NCI-H446 (cell line): Measurements from ENCODE around the gene SLC16A5.
"Not testable (repeated sequence)": the region's sequence is repeated elsewhere in the genome, so short reads cannot be mapped to it uniquely, and the experiment has no call there.

Experiments
- DNase-seq, 2 experiments: peaks; one replicate each; lab custom pipeline; 2025; lab: John Stamatoyannopoulos, UW

Gene SLC16A5

GRCh38 chr17:75064460-75064859 is 23.3 kb upstream of the SLC16A5 start:
- DNase-seq, result no peak

GRCh38 chr17:75064867-75065561 is 22.7 kb upstream of the SLC16A5 start:
- no peak for DNase-seq

DNA sequence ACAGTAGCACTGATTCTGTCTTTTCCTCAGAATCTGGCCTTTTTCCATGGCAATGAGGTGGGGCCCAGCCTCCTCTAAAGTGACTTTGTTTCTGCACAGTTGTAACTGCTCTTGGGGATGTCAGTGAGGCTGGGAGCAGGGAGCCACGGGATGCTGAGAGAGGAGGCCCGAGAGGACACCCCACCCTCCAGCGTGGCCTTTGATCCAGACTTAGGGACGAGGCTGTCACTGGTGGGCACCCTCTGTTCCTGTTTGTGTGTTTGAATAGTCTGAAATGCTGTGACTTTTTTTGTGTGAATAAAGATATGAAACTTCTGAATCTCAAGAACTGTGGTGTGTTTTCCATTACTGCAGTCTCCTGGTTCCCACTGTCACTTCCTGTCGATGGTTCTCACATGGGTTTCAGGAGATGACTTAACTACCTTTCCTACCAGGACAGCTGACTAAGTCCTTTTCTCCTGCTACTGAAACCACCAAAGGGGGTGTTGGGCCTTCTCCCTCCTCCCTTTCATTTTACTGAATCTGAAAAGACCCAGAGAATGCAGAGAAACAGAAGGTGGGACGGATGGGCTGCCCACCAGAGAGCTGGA is 22.1 kb upstream of the SLC16A5 start:
- no peak for DNase-seq

DNA sequence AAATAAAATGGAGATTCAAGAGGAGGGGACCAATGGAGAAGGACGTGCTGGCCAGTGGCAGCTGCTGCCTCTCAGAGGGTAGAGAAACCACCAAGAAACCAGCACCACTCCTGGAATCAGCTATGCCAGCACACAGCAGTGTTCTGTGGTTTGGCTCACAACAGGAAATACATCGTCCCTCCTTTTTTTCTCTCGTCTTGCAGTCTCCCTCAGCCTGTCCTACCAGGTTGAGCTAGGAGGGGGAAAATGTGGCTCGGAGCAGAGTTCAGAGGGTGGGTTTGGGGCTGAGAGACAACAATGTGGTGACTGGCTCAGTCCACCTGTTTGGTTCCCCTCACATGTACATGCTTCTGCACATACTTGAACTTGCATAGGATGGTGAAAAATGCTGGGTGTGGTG is 19.9 kb upstream of the SLC16A5 start:
- no peak for DNase-seq

DNA sequence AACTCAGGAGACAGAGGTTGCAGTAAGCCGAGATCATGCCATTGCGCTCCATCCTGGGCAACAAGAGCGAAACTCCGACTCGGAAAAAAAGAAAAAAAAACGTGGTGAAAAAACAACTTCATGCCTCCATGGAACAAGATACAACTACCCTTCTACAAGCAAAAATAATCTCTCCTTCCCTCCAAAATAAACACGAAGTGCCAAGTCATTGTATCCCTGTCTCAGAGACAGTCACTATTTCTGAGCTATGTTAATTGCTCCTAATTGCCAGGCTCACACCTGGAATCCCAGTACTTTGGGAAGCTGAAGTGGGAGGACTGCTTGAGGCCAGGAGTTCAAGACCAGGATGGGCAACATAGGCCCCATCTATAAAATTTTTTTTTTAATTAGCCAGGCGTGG is 19.0 kb upstream of the SLC16A5 start:
- DNase-seq, result no peak

DNA sequence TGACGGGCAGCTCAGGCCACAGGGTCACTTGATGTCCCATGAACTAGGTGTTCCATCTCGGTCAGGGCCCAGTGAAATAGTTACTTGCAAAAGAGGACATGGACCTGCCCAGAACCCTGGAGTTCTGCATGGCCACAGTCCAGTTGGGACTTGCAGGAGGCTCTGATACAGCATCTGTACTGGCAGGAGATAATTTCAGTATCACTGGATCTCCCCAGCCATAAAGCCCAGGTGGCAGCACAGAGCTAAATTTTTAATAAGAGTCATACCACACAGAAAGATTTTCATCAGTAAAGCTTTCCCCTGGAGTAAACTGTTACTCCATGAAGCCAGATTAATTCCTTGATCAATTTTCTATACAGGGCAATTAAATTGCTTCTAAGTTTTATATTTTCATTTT is 18.0 kb upstream of the SLC16A5 start:
- no peak for DNase-seq

DNA sequence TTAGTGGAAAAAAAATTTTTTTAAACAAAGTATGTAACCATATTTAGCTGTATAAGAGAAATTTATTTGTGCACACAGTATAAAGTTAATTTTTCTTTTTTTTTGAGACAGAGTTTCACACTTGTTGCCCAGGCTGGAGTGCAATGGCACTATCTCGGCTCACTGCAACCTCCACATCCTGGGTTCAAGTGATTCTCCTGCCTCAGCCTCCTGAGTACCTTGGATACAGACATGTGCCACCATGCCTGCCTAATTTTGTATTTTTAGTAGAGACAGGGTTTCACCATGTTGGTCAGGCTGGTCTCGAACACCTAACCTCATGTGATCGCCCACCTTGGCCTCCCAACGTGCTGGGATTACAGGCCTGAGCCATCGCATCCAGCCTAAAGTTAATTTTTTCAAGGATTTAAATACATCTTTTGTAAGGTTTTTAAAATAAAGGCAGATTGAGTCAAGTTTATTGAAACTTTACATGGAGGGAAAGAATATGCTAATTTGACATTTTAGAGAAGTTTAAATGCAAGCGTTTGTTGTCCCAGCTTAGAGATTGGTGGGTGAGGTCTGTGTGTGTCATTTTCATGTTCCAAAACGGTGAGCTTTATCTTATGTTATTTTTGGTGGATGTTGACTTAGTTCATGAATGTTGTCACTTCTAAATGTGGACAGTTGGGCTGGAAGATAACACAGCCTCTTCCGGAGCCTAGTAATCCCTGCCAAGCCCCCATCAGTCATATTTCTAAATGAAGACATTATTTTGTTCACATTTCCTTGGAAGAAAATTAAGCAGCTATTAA is 16.1 kb upstream of the SLC16A5 start:
- not testable (repeated sequence) for DNase-seq

DNA sequence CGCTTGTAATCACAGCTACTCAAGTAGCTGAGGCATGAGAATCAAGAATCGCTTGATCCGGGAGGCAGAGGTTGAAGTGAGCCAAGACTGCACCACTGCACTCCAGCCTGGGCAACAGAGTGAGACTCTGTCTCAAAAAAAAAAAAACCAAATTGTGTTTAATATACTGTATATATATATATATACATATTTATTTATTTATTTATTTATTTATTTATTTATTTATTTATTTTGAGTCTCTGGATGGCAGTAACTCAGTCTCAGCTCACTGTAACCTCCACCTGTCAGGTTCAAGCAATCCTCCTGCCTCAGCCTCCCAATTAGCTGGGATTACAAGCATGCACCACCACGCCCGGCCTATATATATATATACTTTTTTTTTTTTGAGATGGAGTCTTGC is 14.8 kb upstream of the SLC16A5 start:
- not testable (repeated sequence) for DNase-seq

GRCh38 chr17:75073618-75074047 is 14.1 kb upstream of the SLC16A5 start:
- no peak for DNase-seq

- no peak for DNase-seq
Measured at GRCh38 chr17:75074532-75074931, 13.2 kb upstream of the SLC16A5 start.

GRCh38 chr17:75075597-75076336 is 12.0 kb upstream of the SLC16A5 start:
- no peak for DNase-seq

DNA sequence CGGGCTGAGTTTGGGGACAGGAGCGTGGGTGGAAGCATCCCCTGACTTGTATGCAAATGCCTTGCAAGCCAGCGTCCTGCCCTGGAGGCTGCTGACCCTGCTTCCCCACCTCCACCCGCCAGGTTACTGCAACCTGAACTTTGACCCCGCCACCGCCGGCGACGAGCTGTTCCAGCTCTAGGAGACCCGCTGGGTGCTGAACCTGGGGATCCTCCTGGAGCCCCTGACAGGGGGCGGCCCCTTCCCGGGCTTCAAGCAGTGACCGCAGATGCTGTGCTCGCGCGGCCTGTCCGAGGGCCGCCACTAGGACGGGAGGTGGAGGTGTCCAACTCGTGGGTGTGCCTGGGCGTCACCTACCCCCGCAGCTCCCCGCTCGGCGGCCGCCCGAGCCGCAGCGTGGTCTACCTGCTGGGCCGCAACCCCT is 10.7 kb upstream of the SLC16A5 start:
- DNase-seq, result no peak

- DNase-seq, result no peak
Measured at GRCh38 chr17:75077496-75078283, 10.1 kb upstream of the SLC16A5 start.

- DNase-seq, result peak in 1 of 2 experiments; percentile 33
Measured at GRCh38 chr17:75078284-75079022, 9.3 kb upstream of the SLC16A5 start.

- DNase-seq, result no peak
Measured at GRCh38 chr17:75079023-75079373, 8.8 kb upstream of the SLC16A5 start.

DNA sequence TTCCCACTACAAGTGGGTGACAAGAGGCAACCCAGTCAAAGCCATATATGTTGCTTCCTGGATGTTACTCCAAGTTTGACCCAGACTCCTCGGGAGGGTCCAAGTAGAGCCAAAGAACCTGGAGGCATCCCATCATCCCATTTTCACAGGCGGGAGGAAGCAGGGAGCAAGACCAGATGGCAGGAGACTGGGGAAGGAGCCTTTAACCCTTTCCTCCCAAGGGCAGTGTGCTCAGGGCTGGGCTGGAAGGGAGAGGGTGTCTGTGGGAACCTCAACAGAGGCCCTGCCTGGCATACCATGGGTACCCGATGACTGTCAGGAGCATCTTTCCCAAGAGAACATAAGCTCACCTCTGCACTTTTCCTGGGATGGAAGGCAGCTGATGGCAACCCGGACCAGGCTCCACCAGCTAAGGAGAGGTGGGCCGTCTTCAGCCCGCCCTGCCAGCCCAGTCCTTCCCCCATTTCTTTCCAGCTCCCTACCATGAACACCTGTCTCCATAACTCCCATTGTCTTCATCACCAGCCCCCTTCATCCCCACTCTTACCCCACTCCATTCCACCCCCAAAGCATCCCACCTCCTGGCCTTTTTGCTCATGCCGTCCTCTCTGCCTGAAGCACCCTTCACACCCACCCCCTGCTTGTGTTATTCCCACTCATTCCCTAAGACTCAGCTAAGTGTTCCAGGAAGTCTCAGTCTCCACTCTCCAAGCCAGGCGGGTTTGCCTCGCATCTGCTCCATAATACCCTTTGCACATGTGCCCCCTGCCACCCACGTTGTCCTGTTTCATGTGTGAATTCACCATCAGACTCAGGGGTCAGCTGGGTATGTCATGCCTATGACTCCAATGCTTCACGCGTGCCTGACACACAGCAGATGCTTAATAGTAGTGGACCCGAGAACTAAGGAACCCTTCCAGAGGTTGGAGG is 5.9 kb upstream of the SLC16A5 start:
- no peak for DNase-seq

GRCh38 chr17:75082683-75083082 is 5.1 kb upstream of the SLC16A5 start:
- no peak for DNase-seq

DNA sequence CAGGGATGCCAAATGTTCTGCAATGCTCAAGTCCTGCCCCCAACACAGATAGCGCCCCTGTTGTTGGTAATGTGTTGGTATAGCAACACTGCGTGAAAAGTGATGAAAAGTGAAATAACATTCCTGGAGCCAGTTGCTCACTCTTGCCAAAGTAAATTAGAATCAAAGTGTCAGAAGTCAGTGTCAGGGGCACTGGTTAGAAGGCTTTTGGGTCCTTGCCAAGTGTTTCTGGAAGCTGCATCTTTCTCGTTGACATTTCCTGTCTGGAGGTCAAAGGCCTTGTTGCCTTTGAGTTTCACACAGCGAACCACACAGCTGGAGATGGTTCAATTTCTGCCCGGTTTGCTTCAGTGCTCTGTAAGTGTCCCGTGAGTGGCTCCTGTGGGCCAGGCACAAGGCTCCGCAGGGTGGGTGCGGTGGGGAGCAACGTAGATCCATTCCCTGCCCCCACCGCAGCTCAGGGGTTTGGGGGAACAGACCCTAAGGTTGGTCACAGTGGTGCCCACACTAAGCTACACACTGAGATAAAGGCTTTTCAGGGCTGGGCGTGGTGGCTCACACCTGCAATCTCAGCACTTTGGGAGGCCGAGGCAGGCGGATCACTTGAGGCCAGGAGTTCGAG is 3.6 kb upstream of the SLC16A5 start:
- DNase-seq, result no peak

GRCh38 chr17:75086496-75087181 is 1.1 kb upstream of the SLC16A5 start:
- DNase-seq, result no peak
